Ectodermal cell (in vitro differentiated cells): ENCODE measurements around the gene IFNA5.

Experiments used
- H3K27ac ChIP-seq: 2 replicates; pipeline ENCODE4 v1.7.0; 2013; ENCODE audit warnings: mild to moderate bottlenecking, low read depth, low read length; ENCODE audit not compliant: insufficient read depth, poor library complexity, severe bottlenecking
- H3K27me3 ChIP-seq: 2 replicates; pipeline ENCODE4 v1.7.0; 2013; ENCODE audit warnings: mild to moderate bottlenecking, low read length; ENCODE audit not compliant: insufficient read depth, control insufficient read depth, poor library complexity, severe bottlenecking
- H3K36me3 ChIP-seq: one replicate; pipeline ENCODE4 v1.7.0; 2013; ENCODE audit warnings: low read length; ENCODE audit not compliant: control insufficient read depth, insufficient read depth
- H3K4me1 ChIP-seq: one replicate; pipeline ENCODE4 v1.7.0; 2013; ENCODE audit warnings: low read length; ENCODE audit not compliant: control insufficient read depth, insufficient read depth
- H3K4me3 ChIP-seq: 2 replicates; pipeline ENCODE4 v1.7.0; 2013; ENCODE audit warnings: low read depth, low read length, control low read depth; ENCODE audit not compliant: insufficient read depth
- H3K9me3 ChIP-seq: 2 replicates; pipeline ENCODE4 v1.7.0; 2013; ENCODE audit warnings: mild to moderate bottlenecking, low read length, moderate library complexity; ENCODE audit not compliant: control insufficient read depth
- WGBS, 2 experiments: methylation state at CpG; one replicate each; pipeline ENCODE4 v1.1.7; 2013; ENCODE audit warnings: missing lambda C conversion rate in 2 of 2; 5-methylcytosine and 5-hydroxymethylcytosine counted together

The IFNA5 gene

DNA sequence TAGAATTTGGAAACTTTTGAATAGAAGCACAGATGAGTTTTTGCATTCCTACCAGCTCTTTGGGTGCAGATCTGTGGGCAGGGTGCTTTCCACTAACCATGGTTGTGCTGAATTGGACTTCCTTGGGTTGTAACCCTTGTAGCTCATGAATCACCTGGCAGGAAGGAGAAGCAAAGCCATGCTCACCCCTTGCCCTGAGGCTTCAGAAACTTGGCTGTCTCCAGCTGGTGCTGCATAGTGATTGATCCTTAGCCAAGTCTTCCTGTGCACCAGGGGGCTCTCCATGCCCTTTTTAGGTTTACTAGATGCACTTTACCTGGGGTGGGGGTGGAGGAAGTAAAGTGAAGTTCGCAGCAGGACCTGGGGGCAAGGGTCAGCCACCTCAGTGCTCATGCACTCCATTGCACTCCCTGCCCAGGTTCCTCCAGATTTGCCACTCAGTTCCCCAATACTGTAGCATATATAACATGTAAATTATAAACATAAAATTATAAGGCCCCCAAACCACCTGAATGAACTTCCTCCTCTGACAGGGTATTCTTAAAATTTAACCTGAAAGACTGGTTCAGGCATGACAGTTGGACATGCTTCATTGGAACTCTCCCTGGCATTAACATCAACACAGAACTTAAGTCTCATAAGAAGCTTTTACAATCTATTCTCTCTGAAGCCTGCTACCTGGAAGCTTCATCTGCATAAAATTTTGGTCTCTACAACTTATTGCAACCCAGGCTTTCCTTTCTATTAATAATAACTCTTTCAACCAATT is 39.5 kb downstream of the IFNA5 start:
- Histone ChIP-seq H3K9me3 (no peaks in the 10 kb centered on the region), H3K27me3 (peaks cover 23% of the 10 kb centered on the region), H3K27ac (no peak overlapping the region), H3K4me3 (no peak overlapping the region), H3K36me3 (no peaks in the 10 kb centered on the region), H3K4me1 (no peaks in the 10 kb centered on the region)
- WGBS, 2 experiments = 57 to 67% methylated on average over 1 of the region's 1 CpG

DNA sequence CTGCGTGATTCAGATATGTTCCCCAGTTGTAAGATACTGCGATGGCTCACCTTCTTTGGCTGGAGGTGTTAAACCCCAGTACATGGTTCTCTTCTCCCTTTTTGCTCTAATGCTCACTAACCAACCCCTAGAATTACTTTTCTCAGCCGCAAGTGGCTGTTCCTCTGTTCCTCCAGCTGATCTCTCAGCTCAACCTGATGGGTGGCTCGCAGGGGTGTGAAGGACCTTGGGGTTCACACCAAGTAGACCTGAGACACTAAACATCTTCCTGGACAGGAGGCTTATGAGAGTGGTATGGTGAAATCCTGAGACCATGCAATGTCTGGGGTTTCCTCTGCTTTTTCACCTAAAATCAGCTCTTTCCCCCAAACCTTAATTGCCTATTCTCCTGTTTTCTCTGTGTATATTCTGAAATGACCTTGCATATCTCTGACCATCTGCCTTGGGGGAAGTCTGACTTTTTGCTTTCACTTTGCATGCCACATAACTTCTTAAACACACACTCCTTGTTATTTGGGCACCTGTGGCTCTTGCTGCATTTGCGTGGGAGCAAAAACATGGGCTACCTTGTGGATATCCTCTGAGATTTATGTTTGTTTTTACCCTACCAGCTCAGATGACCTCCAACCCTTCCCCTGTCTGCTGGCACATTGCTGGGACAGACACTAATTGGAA is 49.4 kb downstream of the IFNA5 start:
- Histone ChIP-seq H3K27ac (no peak overlapping the region), H3K4me3 (no peak overlapping the region), H3K27me3 (no peaks in the 10 kb centered on the region), H3K36me3 (no peaks in the 10 kb centered on the region), H3K4me1 (no peaks in the 10 kb centered on the region), H3K9me3 (no peaks in the 10 kb centered on the region)
- WGBS, 2 experiments = 86% methylated on average over 5 of the region's 5 CpGs
